HepG2 (cell line): Measurements from ENCODE around the gene RABGGTA. TPM values are rescaled to one million over a fixed set of nuclear protein-coding genes. Genes with fewer than 3 reads are reported as not detected.
A peak's percentile ranks its signal among the peaks of the same experiment; 100 is the strongest.

Experiments used
- ARID2 ChIP-seq: sonication (generic); formaldehyde crosslinking; IDR thresholded peaks from 2 replicates; pipeline ENCODE4 v1.8.1; 2022; ENCODE audit warnings: mild to moderate bottlenecking, missing genetic modification reagents, borderline replicate concordance
- ARNT2 ChIP-seq: sonication (generic); formaldehyde crosslinking; IDR thresholded peaks from 2 replicates; pipeline ENCODE4 v1.8.0; 2022; ENCODE audit warnings: mild to moderate bottlenecking, low read depth, missing genetic modification reagents, moderate library complexity
- BRD4 ChIP-seq: sonication (generic); formaldehyde crosslinking; IDR thresholded peaks from 2 replicates; pipeline ENCODE4 v1.4.0; 2020; ENCODE audit warnings: missing genetic modification reagents
- CEBPG ChIP-seq: IDR thresholded peaks from 2 replicates; pipeline ENCODE4 v1.6.1; 2016
- KLF6 ChIP-seq: IDR thresholded peaks from 2 replicates; pipeline ENCODE4 v1.8.0; 2016; ENCODE audit warnings: missing biosample characterization, missing genetic modification reagents
- MEIS2 ChIP-seq: sonication (generic); formaldehyde crosslinking; IDR thresholded peaks from 2 replicates; pipeline ENCODE4 v1.9.0; 2021; ENCODE audit warnings: mild to moderate bottlenecking, missing genetic modification reagents
- NFE2L2 ChIP-seq: fragments of 150-350 bp; IDR thresholded peaks from 2 replicates; pipeline ENCODE4 v1.6.1; 2014; ENCODE audit warnings: low read length
- NFKBIZ ChIP-seq: IDR thresholded peaks from 2 replicates; pipeline ENCODE4 v1.6.1; 2018; ENCODE audit warnings: missing genetic modification reagents, missing compliant biosample characterization
- NONO ChIP-seq, 2 experiments: fragments of 450-650 bp in 1 of 2; sonication (generic) in 1 of 2; formaldehyde crosslinking in 1 of 2; IDR thresholded peaks in 1 of 2; conservative IDR thresholded peaks in 1 of 2; 2 replicates each; pipeline versions ENCODE4 v1.6.1 to v1.8.0; 2017 to 2022; ENCODE audit warnings: mild to moderate bottlenecking in 1 of 2, missing genetic modification reagents in 1 of 2, moderate library complexity in 1 of 2
- RNF2 ChIP-seq: fragments of 450-650 bp; conservative IDR thresholded peaks from 2 replicates; pipeline ENCODE4 v1.6.1; 2016; ENCODE audit warnings: low read depth
- SAFB2 ChIP-seq: sonication (generic); formaldehyde crosslinking; IDR thresholded peaks from 2 replicates; pipeline ENCODE4 v1.5.1; 2020; ENCODE audit warnings: missing genetic modification reagents, low read depth, mild to moderate bottlenecking, borderline replicate concordance
- SIN3A ChIP-seq: IDR thresholded peaks from 2 replicates; pipeline ENCODE4 v1.6.1; 2011; ENCODE audit warnings: low read depth, mild to moderate bottlenecking, control low read depth, low read length, borderline replicate concordance
- SOX13 ChIP-seq, 3 experiments: fragments of 450-650 bp in 1 of 3; sonication (generic) in 1 of 3; formaldehyde crosslinking in 1 of 3; IDR thresholded peaks in 2 of 3; conservative IDR thresholded peaks in 1 of 3; 2 replicates each; pipeline versions ENCODE4 v1.5.0 to v1.6.1; 2016 to 2020; ENCODE audit warnings: antibody characterized with exemption in 1 of 3, mild to moderate bottlenecking in 1 of 3, missing compliant biosample characterization in 1 of 3, missing genetic modification reagents in 1 of 3, moderate library complexity in 1 of 3
- SP4 ChIP-seq: sonication (generic); formaldehyde crosslinking; IDR thresholded peaks from 2 replicates; pipeline ENCODE4 v1.8.1; 2023; ENCODE audit warnings: mild to moderate bottlenecking, missing genetic modification reagents
- TARDBP ChIP-seq: sonication (generic); formaldehyde crosslinking; IDR thresholded peaks from 2 replicates; pipeline ENCODE4 v1.8.0; 2022; ENCODE audit warnings: mild to moderate bottlenecking, missing genetic modification reagents
- XRCC5 ChIP-seq: fragments of 200-400 bp; formaldehyde crosslinking; optimal IDR thresholded peaks from 2 replicates; pipeline ENCODE3; 2017; ENCODE audit warnings: mild to moderate bottlenecking, low read length
- ZFP90 ChIP-seq: sonication (generic); formaldehyde crosslinking; IDR thresholded peaks from 2 replicates; pipeline ENCODE4 v1.8.0; 2022; ENCODE audit warnings: missing genetic modification reagents, mild to moderate bottlenecking, inconsistent platforms, borderline replicate concordance
- ZNF205 ChIP-seq: IDR thresholded peaks from 2 replicates; pipeline ENCODE4 v1.6.1; 2018; ENCODE audit warnings: missing biosample characterization, missing genetic modification reagents
- ZNF431 ChIP-seq: sonication (generic); formaldehyde crosslinking; IDR thresholded peaks from 2 replicates; pipeline ENCODE4 v1.9.0; 2022; ENCODE audit warnings: missing genetic modification reagents, low read depth, mild to moderate bottlenecking, borderline replicate concordance
- ZNF552 ChIP-seq: sonication (generic); formaldehyde crosslinking; IDR thresholded peaks from 2 replicates; pipeline ENCODE4 v1.9.0; 2022; ENCODE audit warnings: missing genetic modification reagents, mild to moderate bottlenecking, borderline replicate concordance
- ZNF709 ChIP-seq: sonication (generic); formaldehyde crosslinking; IDR thresholded peaks from 2 replicates; pipeline ENCODE4 v1.5.0; 2020; ENCODE audit warnings: mild to moderate bottlenecking, missing genetic modification reagents
- polyA plus RNA-seq, 8 experiments: library from polyadenylated mRNA; depleted of rRNA in 3 of 8; stranded (reverse) in 7 of 8; unstranded in 1 of 8; fragments of >200 nt; fragmentation: Illumina TruSeq in 4 of 8; extraction: Trizol in 4 of 8; gene quantifications; 2 replicates each; pipeline versions ENCODE4 v1.2.1 to v1.2.3, GENCODE V29; 2011 to 2016; ENCODE audit warnings: low read depth in 4 of 8, missing spikeins in 1 of 8, mixed read lengths in 1 of 8; ENCODE audit not compliant: insufficient read depth in 1 of 8
- total RNA-seq, 5 experiments: library from RNA; depleted of rRNA; stranded (reverse); fragments of >200 nt; fragmentation: Illumina TruSeq; extraction: Trizol; gene quantifications; 2 replicates each; pipeline ENCODE4 v1.2.3, GENCODE V29; 2016; ENCODE audit warnings: low read depth in 1 of 5
- TF ChIP-seq, protein P1 (sequence below): sonication (generic); formaldehyde crosslinking; IDR thresholded peaks from 2 replicates; pipeline ENCODE4 v1.8.1; 2023; ENCODE audit warnings: mild to moderate bottlenecking, moderate library complexity, missing genetic modification reagents
- TF ChIP-seq, protein P2 (sequence below): sonication (generic); formaldehyde crosslinking; IDR thresholded peaks from 2 replicates; pipeline ENCODE4 v1.4.0; 2020; ENCODE audit warnings: missing genetic modification reagents
- TF ChIP-seq, protein P3 (sequence below): sonication (generic); formaldehyde crosslinking; IDR thresholded peaks from 2 replicates; pipeline ENCODE4 v1.8.1; 2023; ENCODE audit warnings: missing genetic modification reagents, mild to moderate bottlenecking, borderline replicate concordance
- TF ChIP-seq, protein P4 (sequence below): sonication (generic); formaldehyde crosslinking; IDR thresholded peaks from 2 replicates; pipeline ENCODE4 v1.4.0; 2020; ENCODE audit warnings: missing genetic modification reagents

RABGGTA gene
- total and polyA plus RNA-seq, 2 of the 13 experiments (the other 11 are each of a cell fraction or from before 2014, with no cell fraction given), result 57.9 to 90.8 TPM

DNA sequence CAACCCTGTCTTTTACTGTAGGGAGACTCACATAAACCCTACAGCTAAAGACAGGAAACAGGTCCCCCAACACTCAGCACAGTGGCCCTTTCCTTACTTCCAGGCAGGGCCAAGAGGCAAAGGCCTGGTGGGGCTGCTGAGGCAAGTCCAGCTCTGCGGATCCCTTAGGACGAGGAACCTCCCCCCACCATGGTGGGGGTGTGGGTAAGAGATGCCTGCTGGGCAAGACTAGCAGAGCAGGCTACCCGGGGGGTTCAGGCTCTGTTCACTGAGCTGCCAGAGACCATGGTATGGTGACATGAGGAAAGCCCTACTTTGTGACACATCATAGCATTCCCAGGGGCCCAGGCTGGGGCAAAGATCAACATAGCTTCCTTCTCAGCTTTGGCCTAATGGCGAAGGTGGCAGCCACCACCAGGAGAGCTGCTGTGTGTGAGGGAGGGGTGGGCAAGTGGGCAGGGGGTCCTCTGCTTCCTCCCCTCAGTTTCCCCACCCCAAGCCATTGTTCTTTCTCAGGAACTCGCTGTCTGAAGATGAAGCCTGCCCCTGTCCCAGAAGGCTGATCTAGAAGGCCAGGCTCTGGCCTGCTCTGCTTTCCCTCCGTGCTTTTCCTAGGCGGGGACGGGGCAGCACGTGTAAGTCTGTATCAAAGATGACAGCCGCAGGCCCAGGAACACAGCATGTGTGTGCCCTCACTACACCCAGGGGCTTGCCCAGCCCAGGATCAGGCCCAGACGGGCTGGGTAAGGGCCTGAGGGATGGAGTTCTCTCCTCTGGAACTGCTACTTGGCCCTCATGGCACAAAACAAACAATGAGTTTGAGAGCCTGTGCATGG lies 18.9 kb downstream of the RABGGTA start (continued):
- TF ChIP-seq, protein P1, sequence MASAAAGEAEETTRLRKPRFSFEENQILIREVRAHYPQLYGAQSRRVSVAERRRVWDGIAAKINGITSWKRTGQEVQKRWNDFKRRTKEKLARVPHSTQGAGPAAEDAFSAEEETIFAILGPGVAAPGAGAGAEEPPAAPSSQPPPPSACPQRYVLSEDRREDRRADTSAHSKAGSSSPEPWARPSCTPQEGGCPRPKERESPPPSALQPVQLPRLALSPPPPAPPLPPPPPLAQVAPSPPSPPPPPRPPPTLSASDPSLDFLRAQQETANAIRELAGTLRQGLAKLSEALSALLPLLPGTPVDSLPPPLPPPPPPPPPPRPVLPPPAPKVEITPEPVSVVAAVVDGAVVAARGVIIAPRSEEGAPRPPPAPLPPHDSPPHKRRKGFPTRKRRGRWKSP, result 0 out of 2 replicates have a peak, but pooled peaks have one; percentile 8
- TF ChIP-seq ZNF709 (CRISPR knock-in tag), result no peak
- TF ChIP-seq SOX13 (IDR thresholded peaks at IDR 0.05), result no peak
- TF ChIP-seq SOX13 (CRISPR knock-in tag; conservative IDR thresholded peaks at IDR 0.05 in 1 of 2, IDR thresholded peaks at IDR 0.05 in 1 of 2), result peak; percentile 77 to 88; a peak in 3 of 4 replicates
- 0 out of 2 replicates have a peak, but pooled peaks have one; percentile 65 for TF ChIP-seq ZNF431
- 0 out of 2 replicates have a peak, but pooled peaks have one; percentile 52 for TF ChIP-seq RNF2
- peak; percentile 92 for TF ChIP-seq SAFB2 (CRISPR knock-in tag)
- no peak; the same call in 1 of the 2 replicates for TF ChIP-seq ARID2 (CRISPR knock-in tag)
- 0 out of 2 replicates have a peak, but pooled peaks have one; percentile 45 for TF ChIP-seq BRD4 (CRISPR knock-in tag)
- 0 out of 2 replicates have a peak, but pooled peaks have one; percentile 31 for TF ChIP-seq ZNF205 (CRISPR knock-in tag)
- TF ChIP-seq ARNT2 (CRISPR knock-in tag), result 0 out of 2 replicates have a peak, but pooled peaks have one; percentile 43
- peak; percentile 71 for TF ChIP-seq MEIS2 (CRISPR knock-in tag)
- TF ChIP-seq ZFP90 (CRISPR knock-in tag), result peak; percentile 70; the same call in 1 of the 2 replicates
- TF ChIP-seq, protein P2, sequence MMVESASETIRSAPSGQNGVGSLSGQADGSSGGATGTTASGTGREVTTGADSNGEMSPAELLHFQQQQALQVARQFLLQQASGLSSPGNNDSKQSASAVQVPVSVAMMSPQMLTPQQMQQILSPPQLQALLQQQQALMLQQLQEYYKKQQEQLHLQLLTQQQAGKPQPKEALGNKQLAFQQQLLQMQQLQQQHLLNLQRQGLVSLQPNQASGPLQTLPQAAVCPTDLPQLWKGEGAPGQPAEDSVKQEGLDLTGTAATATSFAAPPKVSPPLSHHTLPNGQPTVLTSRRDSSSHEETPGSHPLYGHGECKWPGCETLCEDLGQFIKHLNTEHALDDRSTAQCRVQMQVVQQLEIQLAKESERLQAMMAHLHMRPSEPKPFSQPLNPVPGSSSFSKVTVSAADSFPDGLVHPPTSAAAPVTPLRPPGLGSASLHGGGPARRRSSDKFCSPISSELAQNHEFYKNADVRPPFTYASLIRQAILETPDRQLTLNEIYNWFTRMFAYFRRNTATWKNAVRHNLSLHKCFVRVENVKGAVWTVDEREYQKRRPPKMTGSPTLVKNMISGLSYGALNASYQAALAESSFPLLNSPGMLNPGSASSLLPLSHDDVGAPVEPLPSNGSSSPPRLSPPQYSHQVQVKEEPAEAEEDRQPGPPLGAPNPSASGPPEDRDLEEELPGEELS (CRISPR knock-in tag), result peak; percentile 67
- no peak for TF ChIP-seq TARDBP
- TF ChIP-seq, protein P3, sequence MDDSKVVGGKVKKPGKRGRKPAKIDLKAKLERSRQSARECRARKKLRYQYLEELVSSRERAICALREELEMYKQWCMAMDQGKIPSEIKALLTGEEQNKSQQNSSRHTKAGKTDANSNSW (CRISPR knock-in tag), result no peak
- 0 out of 2 replicates have a peak, but pooled peaks have one; percentile 51 for TF ChIP-seq ZNF552 (CRISPR knock-in tag)
- TF ChIP-seq NFKBIZ, result peak; percentile 72; the same call in 1 of the 2 replicates
- TF ChIP-seq XRCC5, result peak; percentile 51
- peak; percentile 70; the same call in 1 of the 2 replicates for TF ChIP-seq KLF6 (CRISPR knock-in tag)
- peak; percentile 61; the same call in 1 of the 2 replicates for TF ChIP-seq SIN3A
- TF ChIP-seq SP4 (CRISPR knock-in tag), result no peak
- TF ChIP-seq, protein P4, sequence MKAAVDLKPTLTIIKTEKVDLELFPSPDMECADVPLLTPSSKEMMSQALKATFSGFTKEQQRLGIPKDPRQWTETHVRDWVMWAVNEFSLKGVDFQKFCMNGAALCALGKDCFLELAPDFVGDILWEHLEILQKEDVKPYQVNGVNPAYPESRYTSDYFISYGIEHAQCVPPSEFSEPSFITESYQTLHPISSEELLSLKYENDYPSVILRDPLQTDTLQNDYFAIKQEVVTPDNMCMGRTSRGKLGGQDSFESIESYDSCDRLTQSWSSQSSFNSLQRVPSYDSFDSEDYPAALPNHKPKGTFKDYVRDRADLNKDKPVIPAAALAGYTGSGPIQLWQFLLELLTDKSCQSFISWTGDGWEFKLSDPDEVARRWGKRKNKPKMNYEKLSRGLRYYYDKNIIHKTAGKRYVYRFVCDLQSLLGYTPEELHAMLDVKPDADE (CRISPR knock-in tag), result no peak
- no peak for TF ChIP-seq NONO (IDR thresholded peaks at IDR 0.05)
- no peak for TF ChIP-seq NONO (CRISPR knock-in tag; conservative IDR thresholded peaks at IDR 0.05)
- TF ChIP-seq CEBPG (CRISPR knock-in tag), result 0 out of 2 replicates have a peak, but pooled peaks have one; percentile 24
- no peak for TF ChIP-seq NFE2L2
